IPS DF 4.7 (cell line): Measurements from ENCODE around the gene SETD3.

ENCODE experiments used
- DNase-seq: peaks from one replicate; pipeline ENCODE4 v3.0.0-alpha.2; 2013; ENCODE audit warnings: low spot score; ENCODE audit errors: extremely low read depth

The SETD3 gene

GRCh38 chr14:99479906-99480869, at the start of gene SETD3:
Gene SETD3 (minus strand): TSS chr14:99480859. CDS start chr14:99465805, 15,054 bp downstream.
- no peak for DNase-seq

GRCh38 chr14:99529899-99530298, 49.2 kb upstream of the SETD3 start:
- DNase-seq = no peak

- no peak for DNase-seq
These were observed 46.9 kb upstream of the SETD3 start for GRCh38 chr14:99527427-99528076.

- DNase-seq = no peak
These were observed 46.4 kb upstream of the SETD3 start for GRCh38 chr14:99527026-99527425.

GRCh38 chr14:99525699-99526080, 45.0 kb upstream of the SETD3 start:
- no peak for DNase-seq

GRCh38 chr14:99524804-99525698, 44.4 kb upstream of the SETD3 start:
- DNase-seq = no peak

- DNase-seq = no peak
These were observed 43.5 kb upstream of the SETD3 start for GRCh38 chr14:99524091-99524661.

- no peak for DNase-seq
These were observed 43.0 kb upstream of the SETD3 start for GRCh38 chr14:99523704-99524055.

GRCh38 chr14:99522934-99523703, 42.5 kb upstream of the SETD3 start:
- no peak for DNase-seq

- DNase-seq = no peak
These were observed 41.8 kb upstream of the SETD3 start for GRCh38 chr14:99522457-99522891.

GRCh38 chr14:99522025-99522401, 41.4 kb upstream of the SETD3 start:
- DNase-seq = no peak

GRCh38 chr14:99521176-99522024, 40.7 kb upstream of the SETD3 start:
- DNase-seq = no peak

- no peak for DNase-seq
These were observed 40.0 kb upstream of the SETD3 start for GRCh38 chr14:99520571-99521081.

GRCh38 chr14:99519931-99520421, 39.3 kb upstream of the SETD3 start:
- no peak for DNase-seq

GRCh38 chr14:99519347-99519881, 38.8 kb upstream of the SETD3 start:
- no peak for DNase-seq

GRCh38 chr14:99518441-99519346, 38.0 kb upstream of the SETD3 start:
- no peak for DNase-seq

- no peak for DNase-seq
These were observed 37.2 kb upstream of the SETD3 start for GRCh38 chr14:99517643-99518381.
